K562 (cell line): Measurements from ENCODE around the gene SRPK3. TPM values are rescaled to one million over a fixed set of nuclear protein-coding genes. Genes with fewer than 3 reads are reported as not detected.

ENCODE experiments used
- ATAC-seq: fragments of 200-7000 bp; cut with Tn5 transposase; 3 replicates; pipeline ENCODE4 v1.9.1; 2020; ENCODE audit warnings: moderate library complexity
- BruUV-seq: library from RNA; stranded (reverse); fragments of 400-500 nt; replicated peaks from 2 replicates; lab custom pipeline; 2021; lab: Mats Ljungman, UMichigan
- CTCF ChIA-PET: fragments of 300-600 bp; formaldehyde crosslinking; extraction: SDS; loops from one replicate; lab custom pipeline; 2021; ENCODE audit warnings: low intra/inter-chr PET ratio; lab: Yijun Ruan, JAX
- POLR2A ChIA-PET: fragments of 300-600, 350-650 bp; sonication (Branson Sonifier 250); formaldehyde crosslinking; extraction: SDS; loops from one replicate; lab custom pipeline; 2021; ENCODE audit warnings: antibody characterized with exemption, inconsistent platforms; lab: Yijun Ruan, JAX
- DNase-seq, 4 experiments: peaks; one replicate each; pipeline versions ENCODE4 v3.0.0 to v3.0.0-alpha.2; 2011 to 2018; ENCODE audit warnings: low spot score in 3 of 4, mixed read lengths in 3 of 4; ENCODE audit errors: extremely low read depth in 1 of 4
- FAIRE-seq: peaks from 2 replicates; lab custom pipeline; 2011; peaks lifted over from hg19 to GRCh38; lab: Jason Lieb, UNC
- H2AFZ ChIP-seq: 2 replicates; pipeline ENCODE4 v1.6.0; 2011; ENCODE audit warnings: low read depth, low read length, control low read depth, inconsistent platforms
- H3K27ac ChIP-seq: fragments of 200-600 bp; 3 replicates; pipeline ENCODE4 v1.8.0; 2011; ENCODE audit warnings: low read depth, mild to moderate bottlenecking, control low read depth, inconsistent platforms, low read length, moderate library complexity, mixed read lengths; ENCODE audit errors: extremely low read depth
- H3K27me3 ChIP-seq, 2 experiments: fragments of 300-600 bp in 1 of 2; 2 replicates in 1 of 2; 3 replicates in 1 of 2; pipeline versions ENCODE4 v1.6.0 to v1.8.0; 2011; ENCODE audit warnings: inconsistent platforms in 2 of 2, low read length in 2 of 2, mild to moderate bottlenecking in 1 of 2, mixed read lengths in 1 of 2, moderate library complexity in 1 of 2; ENCODE audit not compliant: control insufficient read depth in 2 of 2, insufficient read depth in 2 of 2
- H3K36me3 ChIP-seq: fragments of 300-600 bp; 3 replicates; pipeline ENCODE4 v1.8.0; 2011; ENCODE audit warnings: mild to moderate bottlenecking, low read length, inconsistent platforms; ENCODE audit not compliant: control insufficient read depth, insufficient read depth
- H3K4me1 ChIP-seq, 2 experiments: fragments of 200-600 bp in 1 of 2; replicated peaks in 1 of 2; 2 replicates in 1 of 2; 3 replicates in 1 of 2; pipeline versions ENCODE4 v1.5.1 to v1.8.0; 2011; ENCODE audit warnings: inconsistent platforms in 2 of 2, low read length in 2 of 2, mild to moderate bottlenecking in 1 of 2, mixed read lengths in 1 of 2, moderate library complexity in 1 of 2; ENCODE audit not compliant: control insufficient read depth in 2 of 2, insufficient read depth in 2 of 2
- H3K4me2 ChIP-seq: 2 replicates; pipeline ENCODE4 v1.6.1; 2011; ENCODE audit warnings: low read length, control low read depth, inconsistent platforms, mixed read lengths; ENCODE audit not compliant: insufficient read depth
- H3K4me3 ChIP-seq: fragments of 200-600 bp; sonication (generic), shearing (Covaris generic); 2 replicates; pipeline ENCODE4 v1.5.1; 2016; ENCODE audit warnings: control low read depth, inconsistent platforms
- H3K79me2 ChIP-seq: fragments of 200-600 bp; 3 replicates; pipeline ENCODE4 v1.8.0; 2011; ENCODE audit warnings: low read length, inconsistent platforms; ENCODE audit not compliant: control insufficient read depth, insufficient read depth
- H3K9ac ChIP-seq, 2 experiments: 2 replicates each; pipeline versions ENCODE4 v1.6.0 to v1.6.1; 2011; ENCODE audit warnings: low read depth in 2 of 2, low read length in 2 of 2, control low read depth in 1 of 2, inconsistent platforms in 1 of 2, mild to moderate bottlenecking in 1 of 2, mixed read lengths in 1 of 2; ENCODE audit not compliant: insufficient read depth in 1 of 2
- H3K9me1 ChIP-seq: one replicate; pipeline ENCODE4 v1.6.0; 2011; ENCODE audit warnings: inconsistent platforms, mild to moderate bottlenecking, low read length, moderate library complexity; ENCODE audit not compliant: control insufficient read depth, insufficient read depth
- H3K9me3 ChIP-seq: replicated peaks from 2 replicates; pipeline ENCODE4 v1.5.1; 2011; ENCODE audit warnings: low read depth, low read length, inconsistent platforms; ENCODE audit not compliant: control insufficient read depth, insufficient read depth
- H4K20me1 ChIP-seq: replicated peaks from 2 replicates; pipeline ENCODE4 v1.6.1; 2011; ENCODE audit warnings: low read length, inconsistent platforms, mixed read lengths; ENCODE audit not compliant: control insufficient read depth, insufficient read depth
- BCL6 ChIP-seq: fragments of 250-450 bp; sonication (Bioruptor Pico); IDR thresholded peaks from 2 replicates; pipeline ENCODE4 v1.4.0; 2020
- CREB1 ChIP-seq, 2 experiments: sonication (generic) in 1 of 2; formaldehyde crosslinking in 1 of 2; IDR thresholded peaks; 2 replicates each; pipeline versions ENCODE4 v1.6.1 to v1.8.0; 2012 to 2022; ENCODE audit warnings: inconsistent platforms in 1 of 2, mild to moderate bottlenecking in 1 of 2, missing genetic modification reagents in 1 of 2, moderate library complexity in 1 of 2
- MAFK ChIP-seq: IDR thresholded peaks from 2 replicates; pipeline ENCODE4 v1.6.1; 2011; ENCODE audit warnings: low read length, improper control_type of control experiment
- WGBS: fragments of 100-300 bp; shearing (Covaris generic); methylation state at CpG from one replicate; pipeline ENCODE4 v1.1.6; 2016; ENCODE audit warnings: low coverage, mixed read lengths; ENCODE audit not compliant: insufficient coverage; ENCODE audit errors: missing lambda C conversion rate; 5-methylcytosine and 5-hydroxymethylcytosine counted together
- in situ Hi-C: fragments of 300-500 bp; cut with MboI; formaldehyde crosslinking; loops from 4 replicates; pipeline ENCODE4 v1.15.0; 2018; ENCODE audit warnings: inconsistent platforms, mixed read lengths
- intact Hi-C: fragments of 100-400 bp; cut with micrococcal nuclease; formaldehyde crosslinking; loops from 2 replicates; pipeline ENCODE4 v1.14.2; 2022
- polyA plus RNA-seq, 8 experiments: library from polyadenylated mRNA; depleted of rRNA in 4 of 8; stranded (reverse) in 5 of 8; unstranded in 3 of 8; fragments of >200 nt; fragmentation: Nextera tagmentation in 2 of 8; fragmentation: Illumina TruSeq in 1 of 8; extraction: Ambion mirVana in 2 of 8; extraction: Trizol in 1 of 8; gene quantifications; 2 replicates each; pipeline versions ENCODE4 v1.2.1 to v1.2.3, GENCODE V29; 2011 to 2014; ENCODE audit warnings: inconsistent platforms in 1 of 8, missing spikeins in 1 of 8
- total RNA-seq, 7 experiments: library from RNA; depleted of rRNA in 6 of 7; stranded (reverse); fragments of >200 nt in 6 of 7; fragmentation: Illumina TruSeq in 2 of 7; extraction: Trizol in 2 of 7; gene quantifications; 2 replicates each; pipeline versions ENCODE4 v1.2.1 to v1.2.3, GENCODE V29; 2011 to 2021; ENCODE audit warnings: low replicate concordance in 1 of 7
- TF ChIP-seq, protein P1 (sequence below): fragments of 450-650 bp; formaldehyde crosslinking; IDR thresholded peaks from 2 replicates; pipeline ENCODE4 v1.4.0; 2020; ENCODE audit warnings: mild to moderate bottlenecking, moderate library complexity
- TF ChIP-seq, protein P2 (sequence below): fragments of 450-650 bp; conservative IDR thresholded peaks from 2 replicates; pipeline ENCODE4 v1.6.1; 2016; ENCODE audit warnings: missing genetic modification characterization, low read depth, mild to moderate bottlenecking, control low read depth, missing compliant biosample characterization

SRPK3 gene
- total and polyA plus RNA-seq, 9 of the 15 experiments (the other 6 are each of a cell fraction or from before 2014, with no cell fraction given), result 0.01 to 0.09 (median 0.04) TPM; not detected in 2

DNA sequence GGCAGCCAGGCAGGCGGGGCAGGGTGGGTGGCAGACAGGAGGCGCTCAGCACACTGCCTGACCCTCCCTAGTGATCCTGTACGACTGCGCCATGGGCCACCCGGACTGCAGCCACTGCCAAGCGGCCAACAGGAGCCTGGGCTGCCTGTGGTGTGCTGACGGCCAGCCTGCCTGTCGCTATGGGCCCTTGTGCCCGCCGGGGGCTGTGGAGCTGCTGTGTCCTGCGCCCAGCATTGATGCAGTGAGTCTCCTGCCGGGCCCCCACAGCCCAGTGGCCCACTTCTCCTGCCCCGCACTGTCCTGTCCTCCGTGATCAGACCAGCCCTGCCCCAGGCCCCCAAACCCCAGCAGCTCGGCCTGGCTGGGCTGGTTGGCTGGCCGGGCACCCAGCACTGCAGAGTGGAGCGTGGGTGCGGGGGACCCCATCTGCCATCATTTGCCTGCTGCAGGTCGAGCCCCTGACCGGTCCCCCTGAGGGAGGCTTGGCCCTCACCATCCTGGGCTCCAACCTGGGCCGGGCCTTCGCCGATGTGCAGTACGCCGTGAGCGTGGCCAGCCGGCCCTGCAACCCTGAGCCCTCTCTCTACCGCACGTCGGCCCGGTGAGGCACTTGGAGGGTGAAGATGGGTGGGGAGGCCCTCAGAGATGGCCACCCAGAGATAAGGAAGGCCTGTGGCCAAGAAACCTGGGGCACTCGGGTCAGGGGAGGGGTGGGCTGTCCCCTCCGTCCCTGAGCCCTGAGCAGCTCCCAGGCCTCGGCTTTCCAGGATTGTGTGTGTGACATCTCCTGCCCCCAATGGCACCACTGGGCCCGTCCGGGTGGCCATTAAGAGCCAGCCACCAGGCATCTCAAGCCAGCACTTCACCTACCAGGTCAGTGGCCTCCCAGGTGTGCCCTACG is 9.2 kb upstream of the SRPK3 start (continued):
- TF ChIP-seq, protein P1, sequence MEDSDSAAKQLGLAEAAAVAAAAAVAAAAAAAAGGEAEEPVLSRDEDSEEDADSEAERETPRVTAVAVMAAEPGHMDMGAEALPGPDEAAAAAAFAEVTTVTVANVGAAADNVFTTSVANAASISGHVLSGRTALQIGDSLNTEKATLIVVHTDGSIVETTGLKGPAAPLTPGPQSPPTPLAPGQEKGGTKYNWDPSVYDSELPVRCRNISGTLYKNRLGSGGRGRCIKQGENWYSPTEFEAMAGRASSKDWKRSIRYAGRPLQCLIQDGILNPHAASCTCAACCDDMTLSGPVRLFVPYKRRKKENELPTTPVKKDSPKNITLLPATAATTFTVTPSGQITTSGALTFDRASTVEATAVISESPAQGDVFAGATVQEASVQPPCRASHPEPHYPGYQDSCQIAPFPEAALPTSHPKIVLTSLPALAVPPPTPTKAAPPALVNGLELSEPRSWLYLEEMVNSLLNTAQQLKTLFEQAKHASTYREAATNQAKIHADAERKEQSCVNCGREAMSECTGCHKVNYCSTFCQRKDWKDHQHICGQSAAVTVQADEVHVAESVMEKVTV (CRISPR knock-in tag), result no peak

DNA sequence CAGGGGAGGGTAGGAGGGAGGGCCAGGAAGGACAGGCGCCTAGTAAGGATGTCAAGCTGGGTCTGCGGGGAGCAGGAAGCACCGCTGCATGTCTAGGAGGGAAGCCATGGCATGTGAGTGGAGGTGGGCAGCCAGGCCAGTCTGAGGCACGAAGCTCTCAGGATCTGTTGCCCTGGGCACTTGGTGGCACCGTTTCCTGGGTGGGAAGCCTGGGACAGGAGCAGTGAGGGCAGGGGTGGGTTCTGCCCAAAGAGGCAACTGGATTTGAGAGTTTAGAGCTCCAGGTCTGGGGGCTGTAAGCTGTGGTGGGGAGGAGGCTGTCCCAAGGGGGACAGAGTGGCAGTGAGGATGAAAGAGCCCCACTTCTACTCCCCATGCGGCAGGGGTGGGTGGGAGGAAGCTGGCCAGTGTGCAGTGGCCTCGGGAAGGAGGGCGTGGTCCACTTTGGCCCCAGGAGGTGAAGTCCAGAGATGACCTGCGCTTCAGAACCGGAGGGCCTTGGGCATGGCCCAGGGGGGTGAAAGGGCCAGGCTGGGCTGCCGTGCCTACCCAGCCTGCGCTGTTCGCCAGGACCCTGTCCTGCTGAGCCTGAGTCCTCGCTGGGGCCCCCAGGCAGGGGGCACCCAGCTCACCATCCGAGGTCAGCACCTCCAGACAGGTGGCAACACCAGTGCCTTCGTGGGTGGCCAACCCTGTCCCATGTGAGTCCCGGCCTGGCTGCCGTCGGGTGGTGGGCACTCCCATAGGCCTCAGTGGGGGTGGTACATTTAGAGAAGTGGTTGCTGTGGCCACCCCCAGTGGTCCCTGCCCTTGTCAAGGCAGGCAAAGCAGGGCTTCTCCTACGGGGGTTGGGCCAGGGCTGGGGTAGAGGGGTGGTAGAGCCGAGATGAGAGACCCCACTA is 8.3 kb upstream of the SRPK3 start:
- no peak overlapping the region for H3K4me3 ChIP-seq
- H3K9me1 ChIP-seq, result peaks cover 4% of the 10 kb centered on the region
- WGBS, result 50% methylated on average over 15 of the region's 21 CpGs
- peaks cover 8 to 89% of the 10 kb centered on the region in 2 experiments; a peak in 4 of 5 replicates for H3K4me1 ChIP-seq
- H2AFZ ChIP-seq, result no peak overlapping the region
- in situ Hi-C loops, result no loop called here
- TF ChIP-seq BCL6 (CRISPR knock-in tag) (no peak), CREB1 (IDR thresholded peaks at IDR 0.05) (no peak), CREB1 (CRISPR knock-in tag; IDR thresholded peaks at IDR 0.05) (no peak), MAFK (no peak)
- TF ChIP-seq, protein P2, sequence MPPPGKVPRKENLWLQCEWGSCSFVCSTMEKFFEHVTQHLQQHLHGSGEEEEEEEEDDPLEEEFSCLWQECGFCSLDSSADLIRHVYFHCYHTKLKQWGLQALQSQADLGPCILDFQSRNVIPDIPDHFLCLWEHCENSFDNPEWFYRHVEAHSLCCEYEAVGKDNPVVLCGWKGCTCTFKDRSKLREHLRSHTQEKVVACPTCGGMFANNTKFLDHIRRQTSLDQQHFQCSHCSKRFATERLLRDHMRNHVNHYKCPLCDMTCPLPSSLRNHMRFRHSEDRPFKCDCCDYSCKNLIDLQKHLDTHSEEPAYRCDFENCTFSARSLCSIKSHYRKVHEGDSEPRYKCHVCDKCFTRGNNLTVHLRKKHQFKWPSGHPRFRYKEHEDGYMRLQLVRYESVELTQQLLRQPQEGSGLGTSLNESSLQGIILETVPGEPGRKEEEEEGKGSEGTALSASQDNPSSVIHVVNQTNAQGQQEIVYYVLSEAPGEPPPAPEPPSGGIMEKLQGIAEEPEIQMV (tag), result no peak
- TF ChIP-seq, all 486 proteins: peak for 0
- intact Hi-C loops, result no loop called here
- DNase-seq, result no peak
- ATAC-seq, result no peak
- Histone ChIP-seq H3K9ac (peak overlapping the region in 1 of 2 experiments; percentile 76; a peak in 2 of 4 replicates), H4K20me1 (no peaks in the 10 kb centered on the region), H3K27ac (no peak overlapping the region), H3K36me3 (no peaks in the 10 kb centered on the region), H3K79me2 (no peaks in the 10 kb centered on the region), H3K4me2 (no peak overlapping the region), H3K9me3 (no peaks in the 10 kb centered on the region), H3K27me3 (no peaks in the 10 kb centered on the region)
- ChIA-PET CTCF (no interaction called here), POLR2A (interaction anchor here (0.6 to 0.8 kb wide), 2 partner anchors 10 to 199 kb away, joined by 4 read pairs; no protein-coding TSS in a partner anchor)
- FAIRE-seq, result no peak
- no TSS peak for BruUV-seq
